ENCODE data around the gene LRIF1. TPM values are rescaled to one million over a fixed set of nuclear protein-coding genes. Genes with fewer than 3 reads are reported as not detected.

LRIF1 gene
- total and polyA plus RNA-seq, 3 donors from 2014 or later: 31.4 to 54.6 (median 54.3) TPM

DNA sequence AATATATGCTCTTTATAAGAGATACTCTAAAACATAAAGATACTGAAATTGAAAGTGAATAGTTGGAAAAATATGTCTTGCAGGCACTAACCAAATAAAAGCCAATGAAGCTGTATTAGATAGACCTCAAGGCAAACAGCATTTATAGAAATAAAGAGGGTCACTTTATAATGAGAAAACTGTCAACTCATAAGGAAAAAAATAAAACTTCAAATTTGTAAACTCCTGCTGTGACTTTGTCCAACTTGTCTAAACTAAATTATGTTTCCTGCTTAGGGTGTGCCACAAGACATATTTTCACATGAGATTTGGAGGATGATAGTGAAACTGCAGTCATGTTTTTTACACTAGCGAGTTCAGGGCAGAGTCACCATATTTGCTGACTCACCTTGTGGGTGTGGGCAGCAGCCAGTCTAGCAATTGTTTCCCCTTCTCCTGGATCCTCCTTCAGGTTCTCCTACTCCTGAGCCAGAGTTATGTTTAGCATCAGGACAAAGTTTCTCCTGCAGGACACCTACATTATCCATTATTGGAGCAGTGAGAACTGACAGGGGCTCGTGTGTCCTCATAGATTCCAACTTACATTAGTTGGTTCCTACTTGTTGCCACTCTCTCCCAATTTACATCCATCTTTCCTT is 46.9 kb downstream of the LRIF1 start:
- Histone ChIP-seq H3K4me1 (no peaks in the 10 kb centered on the region), H3K36me3 (ENCODE audit: low read depth, missing control alignments) (no peaks in the 10 kb centered on the region), H3K9me3 (no peaks in the 10 kb centered on the region), H3K4me3 (no peak overlapping the region), H3K27ac (no peak overlapping the region), H3K27me3 (no peaks in the 10 kb centered on the region)
- intact Hi-C loops (cut with DNase I; ENCODE audit: low total_unique reads): no loop called here
- TF ChIP-seq POLR2A (IDR thresholded peaks at IDR 0.05) (no peak), CTCF (IDR thresholded peaks at IDR 0.05) (no peak)
- WGBS, 2 donors: 48 to 65% methylated on average over 2 of the region's 2 CpGs
- no peak for DNase-seq

- no peak overlapping the region for H3K27ac ChIP-seq
- TF ChIP-seq CTCF (IDR thresholded peaks at IDR 0.05): no peak
- 77 to 79% methylated on average over 2 of the region's 2 CpGs for WGBS, 2 donors
- H3K4me3 ChIP-seq: no peak overlapping the region
- no peaks in the 10 kb centered on the region for H3K4me1 ChIP-seq
- H3K36me3 ChIP-seq (ENCODE audit: low read depth, missing control alignments): no peaks in the 10 kb centered on the region
- intact Hi-C loops (cut with DNase I; ENCODE audit: low total_unique reads): no loop called here
- no peaks in the 10 kb centered on the region for H3K27me3 ChIP-seq
- no peak for DNase-seq
- no peaks in the 10 kb centered on the region for H3K9me3 ChIP-seq
Measured at GRCh38 chr1:110916274-110916668, 47.5 kb downstream of the LRIF1 start.

GRCh38 chr1:110915804-110916203 is 47.9 kb downstream of the LRIF1 start:
- Histone ChIP-seq H3K27ac (peak overlapping the region; percentile 1 to 37), H3K4me1 (no peaks in the 10 kb centered on the region), H3K9me3 (no peaks in the 10 kb centered on the region), H3K27me3 (no peaks in the 10 kb centered on the region), H3K36me3 (ENCODE audit: low read depth, missing control alignments) (no peaks in the 10 kb centered on the region), H3K4me3 (no peak overlapping the region)
- TF ChIP-seq CTCF (IDR thresholded peaks at IDR 0.05) (no peak), POLR2A (IDR thresholded peaks at IDR 0.05) (no peak)
- no peak for DNase-seq
- WGBS, 2 donors: 39 to 46% methylated on average over 2 of the region's 2 CpGs
- intact Hi-C loops (cut with DNase I; ENCODE audit: low total_unique reads): no loop called here

GRCh38 chr1:110914676-110915075 is 49.0 kb downstream of the LRIF1 start:
- 80 to 82% methylated on average over 3 of the region's 3 CpGs for WGBS, 2 donors
- Histone ChIP-seq H3K27ac (no peak overlapping the region), H3K36me3 (ENCODE audit: low read depth, missing control alignments) (no peaks in the 10 kb centered on the region), H3K4me3 (no peak overlapping the region), H3K9me3 (no peaks in the 10 kb centered on the region), H3K4me1 (no peaks in the 10 kb centered on the region), H3K27me3 (no peaks in the 10 kb centered on the region)
- no peak for DNase-seq
- TF ChIP-seq CTCF (IDR thresholded peaks at IDR 0.05) (no peak), POLR2A (IDR thresholded peaks at IDR 0.05) (no peak)
- intact Hi-C loops (cut with DNase I; ENCODE audit: low total_unique reads): no loop called here

DNA sequence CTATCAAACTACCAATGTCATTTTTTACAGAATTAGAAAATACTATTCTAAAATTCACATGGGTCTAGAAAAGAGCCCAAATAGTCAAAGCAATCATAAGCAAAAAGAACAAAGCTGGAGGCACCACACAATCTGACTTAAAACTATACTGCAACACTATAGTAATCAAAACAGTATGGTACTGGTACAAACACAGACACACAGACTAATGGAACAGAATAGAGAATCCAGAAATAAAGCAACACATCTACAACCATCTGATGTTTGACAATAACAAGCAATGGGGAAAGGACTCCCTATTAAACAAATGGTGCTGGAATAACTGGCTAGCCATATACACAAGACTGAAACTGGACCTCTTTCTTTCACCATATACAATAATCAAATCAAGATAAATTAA is 50.9 kb downstream of the LRIF1 start:
- Histone ChIP-seq H3K9me3 (no peaks in the 10 kb centered on the region), H3K27me3 (no peaks in the 10 kb centered on the region), H3K4me1 (no peaks in the 10 kb centered on the region), H3K36me3 (ENCODE audit: low read depth, missing control alignments) (no peaks in the 10 kb centered on the region), H3K4me3 (no peak overlapping the region), H3K27ac (no peak overlapping the region)
- intact Hi-C loops (cut with DNase I; ENCODE audit: low total_unique reads): no loop called here
- no peak for DNase-seq
- no peak for TF ChIP-seq CTCF (IDR thresholded peaks at IDR 0.05)
- TF ChIP-seq POLR2A (IDR thresholded peaks at IDR 0.05): no peak
